SJSA1 (cell line): ENCODE data around the gene RPL6. TPM values are rescaled to one million over a fixed set of nuclear protein-coding genes. Genes with fewer than 3 reads are reported as not detected.
A peak's percentile ranks its signal among the peaks of the same experiment; 100 is the strongest.
"Not testable (repeated sequence)": the region's sequence is repeated elsewhere in the genome, so short reads cannot be mapped to it uniquely, and the experiment has no call there.

Experiments used
- DNase-seq, 2 experiments: peaks; one replicate each; pipeline ENCODE4 v3.0.0-alpha.2; 2015 to 2020; ENCODE audit warnings: low spot score in 2 of 2, low read depth in 1 of 2
- H3K27ac ChIP-seq: fragments of 250-450 bp; sonication (Bioruptor Pico); 2 replicates; pipeline ENCODE4 v1.5.1; 2020; ENCODE audit warnings: mild to moderate bottlenecking, moderate library complexity
- H3K27me3 ChIP-seq: fragments of 250-450 bp; sonication (Bioruptor Pico); replicated peaks from 2 replicates; pipeline ENCODE4 v1.5.1; 2020; ENCODE audit warnings: mild to moderate bottlenecking, moderate library complexity
- H3K36me3 ChIP-seq: fragments of 250-450 bp; sonication (Bioruptor Pico); 2 replicates; pipeline ENCODE4 v1.5.1; 2020; ENCODE audit warnings: mild to moderate bottlenecking
- H3K4me1 ChIP-seq: fragments of 250-450 bp; sonication (Bioruptor Pico); replicated peaks from 2 replicates; pipeline ENCODE4 v1.6.1; 2021; ENCODE audit warnings: mild to moderate bottlenecking
- H3K4me3 ChIP-seq: fragments of 250-450 bp; sonication (Bioruptor Pico); 2 replicates; pipeline ENCODE4 v1.5.1; 2020; ENCODE audit warnings: mild to moderate bottlenecking
- H3K9me3 ChIP-seq: fragments of 250-450 bp; sonication (Bioruptor Pico); replicated peaks from 2 replicates; pipeline ENCODE4 v1.5.1; 2020; ENCODE audit warnings: mild to moderate bottlenecking
- total RNA-seq: library from RNA; depleted of rRNA; stranded (reverse); fragments of >200 nt; shearing (Covaris generic); gene quantifications from 2 replicates; pipeline ENCODE4 v1.2.3, GENCODE V29; 2014; rRNA removed

The RPL6 gene
- total RNA-seq = 1,116 and 1,297 TPM in 2 replicates

DNA sequence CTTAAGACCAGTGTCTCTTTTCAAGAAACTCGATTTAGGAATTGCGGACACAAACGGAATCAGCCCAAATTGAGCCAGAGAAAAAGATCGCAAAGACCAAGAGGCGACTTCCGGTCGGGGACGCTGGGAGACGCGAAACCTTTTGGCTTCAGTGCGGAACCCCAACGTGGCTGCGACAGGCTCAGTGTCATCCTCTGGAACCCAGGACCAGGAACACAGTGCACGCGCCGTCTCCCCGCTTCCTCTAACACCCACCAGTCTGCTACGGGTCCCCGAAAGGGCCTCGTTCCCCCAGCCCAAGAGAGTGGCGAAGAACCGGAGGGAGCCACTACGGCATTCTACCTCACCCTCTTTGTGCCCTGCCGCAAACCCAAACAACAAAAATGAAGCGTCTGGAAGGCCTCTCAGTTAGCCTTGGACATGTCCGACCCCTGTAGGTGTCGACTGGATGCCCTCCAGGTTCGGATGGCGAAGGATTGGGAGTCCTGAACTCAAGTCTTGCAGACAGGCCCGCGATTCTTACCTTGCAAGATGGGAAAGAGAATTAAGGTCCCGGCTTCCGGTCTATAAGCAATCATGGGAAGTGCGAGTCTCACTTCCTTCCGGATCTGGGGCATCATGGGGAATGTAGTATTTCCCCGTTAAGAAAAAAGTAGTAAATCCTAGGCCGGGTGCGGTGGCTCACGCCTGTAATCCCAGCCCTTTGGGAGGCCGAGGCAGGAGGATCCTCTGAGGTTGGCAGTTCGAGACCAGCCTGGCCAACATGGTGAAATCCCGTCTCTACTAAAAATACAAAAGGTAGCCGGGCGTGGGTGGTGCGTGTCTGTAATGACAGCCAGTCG lies at the start of gene RPL6:
RPL6 (minus strand) TSS at position 542 of the 842 bp plus-strand sequence. CDS start 949 bp downstream, outside the sequence.
- Histone ChIP-seq H3K4me1 (peaks cover 7% of the 10 kb centered on the region), H3K9me3 (no peaks in the 10 kb centered on the region), H3K27me3 (no peaks in the 10 kb centered on the region), H3K27ac (peak within 1 kb of the TSS; percentile 78), H3K4me3 (peak within 1 kb of the TSS; percentile 64), H3K36me3 (peaks cover 46% of the 10 kb centered on the region)
- peak; percentile 85 to 88 for DNase-seq

DNA sequence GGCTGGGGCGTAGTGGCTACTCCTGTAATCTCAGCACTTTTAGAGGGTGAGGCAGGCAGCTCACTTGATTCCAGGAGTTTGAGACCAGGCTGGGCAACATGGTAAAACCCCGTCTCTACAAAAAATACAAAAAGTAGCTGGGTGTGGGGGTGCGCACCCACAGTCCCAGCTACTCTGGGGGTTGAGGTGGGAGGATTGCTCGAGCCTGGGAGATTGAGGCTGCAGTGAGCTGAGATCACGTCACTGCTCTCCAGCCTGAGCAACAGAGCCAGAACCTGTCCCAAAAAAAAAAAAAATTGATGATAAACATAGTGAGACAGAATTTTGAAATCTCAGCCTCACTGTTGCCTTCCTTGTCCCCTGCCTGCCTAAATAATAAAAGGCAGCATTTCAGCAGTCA lies 49.3 kb upstream of the RPL6 start:
- no peak for DNase-seq
- Histone ChIP-seq H3K27me3 (no peaks in the 10 kb centered on the region), H3K4me1 (no peaks in the 10 kb centered on the region), H3K27ac (no peak overlapping the region), H3K4me3 (no peak overlapping the region), H3K9me3 (no peaks in the 10 kb centered on the region), H3K36me3 (peaks cover 52% of the 10 kb centered on the region)

DNA sequence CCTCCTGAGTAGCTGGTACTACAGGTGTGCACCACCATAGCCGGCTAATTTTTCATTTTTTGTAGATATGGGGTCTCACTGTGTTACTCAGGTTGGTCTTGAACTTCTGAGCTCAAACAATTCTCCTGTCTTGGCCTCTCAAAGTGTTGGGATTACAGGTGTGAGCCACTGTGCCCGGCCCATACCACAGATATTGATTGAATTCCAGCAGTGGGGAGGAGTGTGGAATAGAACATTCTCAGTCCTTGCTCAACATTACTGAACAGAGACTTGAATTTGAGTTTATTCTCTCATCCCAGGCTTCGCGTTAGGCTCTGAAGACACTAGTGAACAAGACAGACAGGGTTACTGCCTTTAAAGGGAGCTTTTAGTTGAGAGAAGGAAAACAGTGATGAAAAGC lies 48.9 kb upstream of the RPL6 start:
- no peaks in the 10 kb centered on the region for H3K27me3 ChIP-seq
- no peak overlapping the region for H3K27ac ChIP-seq
- no peaks in the 10 kb centered on the region for H3K9me3 ChIP-seq
- no peak for DNase-seq
- no peak overlapping the region for H3K4me3 ChIP-seq
- H3K36me3 ChIP-seq = peaks cover 48% of the 10 kb centered on the region
- no peaks in the 10 kb centered on the region for H3K4me1 ChIP-seq

DNA sequence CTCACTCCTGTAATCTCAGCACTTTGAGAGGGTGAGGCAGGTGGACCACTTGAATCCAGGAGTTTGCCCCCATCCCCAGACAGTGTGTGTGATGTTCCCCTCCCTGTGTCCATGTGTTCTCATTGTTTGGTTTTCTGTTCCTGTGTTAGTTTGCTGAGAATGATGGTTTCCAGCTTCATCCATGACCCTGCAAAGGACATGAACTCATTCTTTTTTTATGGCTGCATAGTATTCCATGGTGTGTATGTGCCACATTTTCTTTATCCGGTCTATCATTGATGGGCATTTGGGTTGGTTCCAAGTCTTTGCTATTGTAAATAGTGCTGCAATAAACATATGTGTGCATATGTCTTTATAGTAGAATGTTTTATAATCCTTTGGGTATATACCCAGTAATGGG lies 47.7 kb upstream of the RPL6 start:
- H3K36me3 ChIP-seq = peaks cover 58% of the 10 kb centered on the region

DNA sequence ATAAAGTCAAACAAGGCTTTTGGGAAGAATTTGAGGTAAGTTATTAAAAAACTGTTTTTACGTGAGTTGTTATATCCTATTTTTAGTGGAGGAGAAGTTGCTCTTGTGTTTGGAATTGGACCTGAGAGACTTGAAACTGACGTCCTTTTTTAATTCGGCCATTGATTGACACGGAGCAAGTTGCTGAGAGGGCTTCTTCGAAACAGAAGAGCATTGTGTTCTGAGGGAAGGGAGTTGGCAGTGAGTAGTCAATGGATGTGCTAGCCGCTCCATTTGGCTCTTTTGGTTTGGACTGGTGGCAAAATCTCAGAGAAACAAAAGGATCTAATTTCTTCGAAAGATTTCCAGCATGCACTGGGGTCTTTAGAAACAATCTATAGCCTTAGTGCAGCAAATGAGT lies 46.6 kb upstream of the RPL6 start:
- Histone ChIP-seq H3K36me3 (peaks cover 64% of the 10 kb centered on the region), H3K9me3 (no peaks in the 10 kb centered on the region), H3K4me3 (no peak overlapping the region), H3K27me3 (no peaks in the 10 kb centered on the region), H3K4me1 (no peaks in the 10 kb centered on the region), H3K27ac (no peak overlapping the region)
- DNase-seq = no peak

More for the DNA sequence above, 47.7 kb upstream of the RPL6 start:
- not testable (repeated sequence) for DNase-seq, H3K4me1 ChIP-seq, H3K9me3 ChIP-seq, H3K4me3 ChIP-seq, H3K27me3 ChIP-seq, H3K27ac ChIP-seq

DNA sequence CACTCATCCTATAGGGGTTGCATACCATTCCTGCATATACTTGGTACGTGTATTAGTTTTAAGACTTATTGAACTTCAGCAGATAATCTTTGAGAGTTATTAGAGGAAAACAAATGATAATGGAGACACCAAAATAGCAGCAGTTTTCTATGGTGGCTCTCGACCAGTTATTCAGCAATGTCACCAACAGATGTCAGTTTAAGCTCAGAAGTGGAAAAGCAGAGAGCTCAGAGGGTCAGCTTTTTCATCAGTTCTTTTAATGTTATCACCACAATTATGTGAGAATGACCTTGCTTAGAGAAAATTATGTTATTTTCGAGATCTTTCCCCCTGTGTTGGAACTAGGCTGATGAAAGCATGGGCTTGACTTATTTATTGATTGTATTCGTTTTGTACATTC lies 41.3 kb upstream of the RPL6 start:
- Histone ChIP-seq H3K9me3 (no peaks in the 10 kb centered on the region), H3K27ac (no peak overlapping the region), H3K27me3 (no peaks in the 10 kb centered on the region), H3K36me3 (peaks cover 54% of the 10 kb centered on the region), H3K4me1 (no peaks in the 10 kb centered on the region), H3K4me3 (no peak overlapping the region)
- no peak for DNase-seq

DNA sequence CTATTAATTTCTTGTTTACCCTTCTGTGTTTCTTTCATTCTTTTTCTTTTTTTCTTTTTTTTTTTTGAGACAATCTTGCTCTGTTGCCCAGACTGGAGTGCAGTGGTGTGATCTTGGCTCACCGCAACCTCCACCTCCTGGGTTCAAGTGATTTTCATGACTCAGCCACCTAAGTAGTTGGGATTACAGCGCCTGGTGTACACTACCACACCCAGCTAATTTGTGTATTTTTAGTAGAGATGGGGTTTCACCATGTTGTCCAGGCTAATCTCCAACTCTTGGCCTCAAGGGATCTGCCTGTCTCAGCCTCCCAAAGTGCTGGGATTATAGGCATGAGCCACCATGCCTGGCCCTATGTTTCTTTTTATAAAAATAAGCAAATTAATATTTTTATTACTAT lies 38.8 kb upstream of the RPL6 start:
- not testable (repeated sequence) for H3K4me1 ChIP-seq, H3K4me3 ChIP-seq, DNase-seq, H3K27ac ChIP-seq, H3K27me3 ChIP-seq, H3K9me3 ChIP-seq
- H3K36me3 ChIP-seq = peaks cover 37% of the 10 kb centered on the region

DNA sequence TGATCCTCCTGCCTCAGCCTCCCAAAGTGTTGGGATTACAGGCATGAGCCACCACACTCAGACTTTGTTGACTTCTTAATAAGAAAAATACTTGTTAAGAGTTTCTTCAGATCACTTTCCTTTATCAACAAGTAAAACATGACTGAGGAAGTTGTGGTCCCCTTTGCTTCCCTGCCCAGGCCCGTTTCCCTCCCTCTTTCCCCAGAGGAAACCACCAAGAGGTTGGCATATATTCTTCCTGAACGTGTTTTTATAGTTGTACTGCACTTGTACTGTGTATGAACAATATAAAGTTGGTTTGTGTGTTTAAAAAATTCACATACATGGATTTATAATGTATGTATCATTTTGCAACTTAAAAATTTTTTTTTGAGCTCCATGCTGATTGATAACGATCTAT lies 37.7 kb upstream of the RPL6 start:
- H3K4me3 ChIP-seq = no peak overlapping the region
- no peaks in the 10 kb centered on the region for H3K4me1 ChIP-seq
- no peak overlapping the region for H3K27ac ChIP-seq
- DNase-seq = no peak
- no peaks in the 10 kb centered on the region for H3K27me3 ChIP-seq
- H3K9me3 ChIP-seq = no peaks in the 10 kb centered on the region
- peaks cover 27% of the 10 kb centered on the region for H3K36me3 ChIP-seq

DNA sequence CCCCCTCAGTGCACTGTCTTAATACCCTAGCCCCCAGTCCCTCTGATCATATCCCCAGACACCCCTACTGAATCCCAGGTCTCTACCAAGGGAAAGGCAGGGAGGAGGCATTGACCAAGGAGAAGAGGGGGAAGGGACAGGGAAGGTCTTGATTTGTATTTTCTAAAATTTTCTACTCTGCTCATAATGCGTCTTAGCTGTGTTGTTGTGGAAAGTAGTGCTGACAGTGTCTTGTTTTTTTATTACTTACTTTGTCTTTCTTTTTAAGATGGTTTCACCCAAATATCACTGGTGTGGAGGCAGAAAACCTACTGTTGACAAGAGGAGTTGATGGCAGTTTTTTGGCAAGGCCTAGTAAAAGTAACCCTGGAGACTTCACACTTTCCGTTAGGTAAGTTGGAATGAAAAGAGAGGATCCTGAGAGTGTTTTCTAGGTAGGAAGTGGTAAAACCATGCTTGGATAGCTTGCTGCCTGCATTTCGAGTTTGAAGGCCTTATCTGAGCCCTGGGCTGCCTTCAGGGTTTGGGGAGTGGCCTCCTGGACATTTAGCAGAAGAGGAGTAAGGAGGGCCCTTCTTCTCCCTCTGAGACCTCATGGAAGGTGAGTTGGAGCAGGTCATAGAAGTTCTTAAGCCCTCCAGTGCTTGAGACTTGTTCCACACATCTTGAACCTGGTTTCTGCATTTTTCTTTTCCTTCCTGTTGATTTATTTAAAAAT lies 36.8 kb upstream of the RPL6 start:
- no peak overlapping the region for H3K27ac ChIP-seq
- no peak overlapping the region for H3K4me3 ChIP-seq
- no peaks in the 10 kb centered on the region for H3K27me3 ChIP-seq
- no peak for DNase-seq
- no peaks in the 10 kb centered on the region for H3K4me1 ChIP-seq
- peaks cover 22% of the 10 kb centered on the region for H3K36me3 ChIP-seq
- H3K9me3 ChIP-seq = no peaks in the 10 kb centered on the region

DNA sequence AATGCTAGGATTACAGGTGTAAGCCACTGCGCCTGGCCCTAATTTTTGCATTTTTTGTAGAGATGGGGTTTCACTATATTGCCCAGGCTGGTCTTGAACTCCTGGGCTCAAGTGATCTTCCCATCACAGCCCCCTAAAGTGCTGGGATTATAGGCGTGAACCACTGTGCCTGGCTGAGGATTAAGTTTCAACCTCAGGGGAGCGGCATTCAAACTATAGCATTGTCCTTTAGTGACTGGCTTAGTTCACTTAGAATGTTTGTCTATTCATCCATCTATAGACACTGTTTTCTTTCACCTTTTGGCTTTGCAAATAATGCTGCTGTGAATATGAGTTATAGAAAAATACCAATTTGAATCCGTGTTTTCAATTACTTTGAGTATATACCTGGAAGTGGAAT lies 34.5 kb upstream of the RPL6 start:
- DNase-seq = no peak
- Histone ChIP-seq H3K4me1 (no peaks in the 10 kb centered on the region), H3K36me3 (peaks cover 9% of the 10 kb centered on the region), H3K27ac (no peak overlapping the region), H3K27me3 (no peaks in the 10 kb centered on the region), H3K9me3 (no peaks in the 10 kb centered on the region), H3K4me3 (no peak overlapping the region)

DNA sequence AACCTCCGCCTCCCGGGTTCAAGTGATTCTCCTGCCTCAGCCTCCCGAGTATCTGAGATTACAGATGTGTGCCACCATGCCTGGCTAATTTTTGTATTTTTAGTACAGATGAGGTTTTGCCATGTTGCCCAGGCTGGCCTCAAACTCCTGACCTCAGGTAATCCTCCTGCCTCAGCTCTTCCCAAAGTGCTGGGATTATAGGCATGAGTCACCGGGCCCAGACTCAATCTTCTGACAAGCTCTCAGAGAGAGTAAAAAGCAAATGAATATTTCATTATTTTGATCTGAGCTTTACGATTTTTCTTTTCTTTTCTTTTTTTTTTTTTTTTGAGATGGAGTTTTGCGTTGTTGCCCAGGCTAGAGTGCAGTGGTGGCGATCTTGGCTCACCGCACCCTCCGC lies 31.2 kb upstream of the RPL6 start:
- not testable (repeated sequence) for DNase-seq, H3K4me1 ChIP-seq, H3K36me3 ChIP-seq, H3K27me3 ChIP-seq, H3K9me3 ChIP-seq, H3K27ac ChIP-seq, H3K4me3 ChIP-seq

DNA sequence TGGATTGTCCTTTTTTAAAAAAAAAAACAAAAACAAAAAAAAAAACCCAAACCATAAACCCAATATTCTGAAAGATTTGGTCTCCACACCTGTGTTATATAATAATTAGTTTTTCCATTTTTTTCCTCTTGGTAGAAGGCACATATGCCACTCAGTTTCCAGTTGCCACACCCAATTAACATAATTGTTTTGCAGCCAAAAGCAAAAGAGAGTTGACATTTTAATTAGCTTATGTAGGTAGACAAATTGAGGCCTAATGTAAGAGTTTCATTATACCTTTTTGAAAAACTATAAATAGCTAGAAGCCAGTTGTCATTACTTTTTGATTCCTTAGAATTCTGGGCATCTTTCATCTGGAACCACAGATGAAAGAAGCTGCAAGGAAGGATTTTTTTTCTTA lies 30.4 kb upstream of the RPL6 start:
- no peak for DNase-seq
- Histone ChIP-seq H3K4me1 (no peaks in the 10 kb centered on the region), H3K9me3 (no peaks in the 10 kb centered on the region), H3K4me3 (no peak overlapping the region), H3K27me3 (no peaks in the 10 kb centered on the region), H3K27ac (no peak overlapping the region), H3K36me3 (no peaks in the 10 kb centered on the region)

DNA sequence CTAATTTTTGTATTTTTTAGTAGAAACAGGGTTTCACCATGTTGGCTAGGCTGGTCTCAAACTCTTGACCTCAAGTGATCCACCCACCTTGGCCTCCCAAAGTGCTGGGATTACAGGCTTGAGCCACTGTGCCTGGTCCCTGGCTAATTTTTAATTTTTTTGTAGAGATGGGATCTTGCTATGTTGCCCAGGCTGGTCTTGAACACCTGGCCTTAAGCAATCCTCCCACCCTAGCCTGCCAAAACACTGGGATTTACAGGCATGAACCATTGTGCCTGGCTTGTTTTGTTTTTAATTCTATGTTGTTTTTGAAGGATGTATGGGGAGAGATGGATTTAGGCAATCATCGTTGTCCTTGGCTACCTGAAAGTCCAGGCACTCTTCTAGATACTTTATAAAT lies 29.2 kb upstream of the RPL6 start:
- not testable (repeated sequence) for H3K4me3 ChIP-seq, H3K27ac ChIP-seq, DNase-seq, H3K4me1 ChIP-seq, H3K27me3 ChIP-seq, H3K36me3 ChIP-seq, H3K9me3 ChIP-seq

DNA sequence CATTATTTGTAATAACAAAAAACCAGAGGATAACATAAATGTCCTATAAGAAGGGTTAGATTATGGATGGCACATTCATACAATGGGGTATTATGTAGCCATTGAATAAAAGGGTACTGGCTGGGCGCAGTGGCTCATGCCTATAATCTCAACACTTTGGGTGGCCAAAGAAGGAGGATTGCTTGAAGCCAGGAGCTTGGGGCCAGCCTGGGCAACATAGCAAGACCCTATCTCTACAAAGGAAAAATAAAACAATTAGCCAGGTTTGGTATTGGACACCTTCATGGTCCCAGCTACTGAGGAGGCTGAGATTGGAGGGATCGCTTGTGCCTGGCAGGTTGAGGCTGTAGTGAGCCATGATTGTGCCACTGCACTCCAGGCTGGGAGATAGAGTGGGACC lies 24.1 kb upstream of the RPL6 start:
- no peak for DNase-seq
- Histone ChIP-seq H3K9me3 (no peaks in the 10 kb centered on the region), H3K27ac (no peak overlapping the region), H3K4me3 (no peak overlapping the region), H3K36me3 (0 out of 2 replicates have a peak, but pooled peaks cover 14% of the 10 kb centered on the region), H3K27me3 (no peaks in the 10 kb centered on the region), H3K4me1 (no peaks in the 10 kb centered on the region)
